ENCODE measurements around the gene OSBPL9. TPM values are rescaled to one million over a fixed set of nuclear protein-coding genes. Genes with fewer than 3 reads are reported as not detected.

Gene OSBPL9
- total RNA-seq, 2 donors from 2014 or later = 60.0 to 60.8 TPM

GRCh38 chr1:51745304-51745570, 128.3 kb downstream of the OSBPL9 start:
- peaks cover 0 to 17% of the 10 kb centered on the region in 2 donors for H3K4me1 ChIP-seq
- TF ChIP-seq, protein P1, sequence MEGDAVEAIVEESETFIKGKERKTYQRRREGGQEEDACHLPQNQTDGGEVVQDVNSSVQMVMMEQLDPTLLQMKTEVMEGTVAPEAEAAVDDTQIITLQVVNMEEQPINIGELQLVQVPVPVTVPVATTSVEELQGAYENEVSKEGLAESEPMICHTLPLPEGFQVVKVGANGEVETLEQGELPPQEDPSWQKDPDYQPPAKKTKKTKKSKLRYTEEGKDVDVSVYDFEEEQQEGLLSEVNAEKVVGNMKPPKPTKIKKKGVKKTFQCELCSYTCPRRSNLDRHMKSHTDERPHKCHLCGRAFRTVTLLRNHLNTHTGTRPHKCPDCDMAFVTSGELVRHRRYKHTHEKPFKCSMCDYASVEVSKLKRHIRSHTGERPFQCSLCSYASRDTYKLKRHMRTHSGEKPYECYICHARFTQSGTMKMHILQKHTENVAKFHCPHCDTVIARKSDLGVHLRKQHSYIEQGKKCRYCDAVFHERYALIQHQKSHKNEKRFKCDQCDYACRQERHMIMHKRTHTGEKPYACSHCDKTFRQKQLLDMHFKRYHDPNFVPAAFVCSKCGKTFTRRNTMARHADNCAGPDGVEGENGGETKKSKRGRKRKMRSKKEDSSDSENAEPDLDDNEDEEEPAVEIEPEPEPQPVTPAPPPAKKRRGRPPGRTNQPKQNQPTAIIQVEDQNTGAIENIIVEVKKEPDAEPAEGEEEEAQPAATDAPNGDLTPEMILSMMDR (IDR thresholded peaks at IDR 0.05) = no peak
- H3K36me3 ChIP-seq = no peaks in the 10 kb centered on the region
- H3K27ac ChIP-seq = no peak overlapping the region
- H3K4me3 ChIP-seq = no peak overlapping the region
- no peaks in the 10 kb centered on the region for H3K9me3 ChIP-seq
- no peak for DNase-seq (ENCODE audit: low spot score)
- no peaks in the 10 kb centered on the region for H3K27me3 ChIP-seq

DNA sequence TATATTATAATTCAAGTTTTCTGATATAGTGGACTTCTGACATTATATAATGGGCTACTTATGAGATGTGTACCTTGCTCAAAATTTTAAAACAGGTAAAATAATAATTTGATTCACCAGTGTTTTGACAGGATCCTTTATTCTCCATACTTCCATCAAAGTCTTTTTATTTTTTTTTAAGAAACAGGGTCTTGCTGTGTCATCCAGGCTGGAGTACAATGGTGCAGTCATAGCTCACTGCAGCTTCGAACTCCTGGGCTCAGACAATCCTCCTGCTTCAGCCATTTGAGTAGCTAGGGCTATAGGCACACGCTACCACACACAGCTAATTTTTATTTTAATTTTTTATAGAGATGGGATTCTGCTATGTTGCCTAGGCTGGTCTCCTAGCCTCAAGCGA, 132.3 kb downstream of the OSBPL9 start:
- peaks cover 20% of the 10 kb centered on the region for H3K36me3 ChIP-seq
- H3K4me1 ChIP-seq = peaks cover 0 to 14% of the 10 kb centered on the region in 2 donors
- no peaks in the 10 kb centered on the region for H3K9me3 ChIP-seq
- TF ChIP-seq, protein P1 (IDR thresholded peaks at IDR 0.05) = no peak
- H3K4me3 ChIP-seq = no peak overlapping the region
- DNase-seq (ENCODE audit: low spot score) = no peak
- H3K27ac ChIP-seq = no peak overlapping the region
- no peaks in the 10 kb centered on the region for H3K27me3 ChIP-seq

DNA sequence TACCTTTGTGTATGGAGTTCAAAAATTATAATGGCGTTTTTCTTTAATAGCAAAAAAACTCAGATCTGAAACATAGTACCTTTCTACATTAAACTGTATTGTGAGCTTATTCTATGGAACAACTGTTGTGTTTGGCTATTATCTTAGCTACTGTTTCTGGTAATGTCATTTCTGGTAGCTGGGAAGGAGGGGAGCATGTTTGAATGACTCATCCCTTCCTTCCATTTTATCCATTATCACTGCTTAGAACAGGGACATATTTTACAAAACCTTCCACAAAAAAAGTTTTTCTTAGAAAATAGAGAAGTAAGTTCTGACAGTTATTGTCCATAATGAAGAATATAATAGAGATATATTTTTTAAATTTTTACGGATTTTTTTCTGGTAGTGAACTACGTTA, 133.3 kb downstream of the OSBPL9 start:
- no peak overlapping the region for H3K27ac ChIP-seq
- no peaks in the 10 kb centered on the region for H3K9me3 ChIP-seq
- H3K4me1 ChIP-seq = peaks cover 0 to 4% of the 10 kb centered on the region in 2 donors
- peaks cover 20% of the 10 kb centered on the region for H3K36me3 ChIP-seq
- DNase-seq (ENCODE audit: low spot score) = no peak
- H3K4me3 ChIP-seq = no peak overlapping the region
- TF ChIP-seq, protein P1 (IDR thresholded peaks at IDR 0.05) = no peak
- no peaks in the 10 kb centered on the region for H3K27me3 ChIP-seq

- no peak overlapping the region for H3K27ac ChIP-seq
- H3K4me3 ChIP-seq = no peak overlapping the region
- peaks cover 0 to 3% of the 10 kb centered on the region in 2 donors for H3K4me1 ChIP-seq
- no peaks in the 10 kb centered on the region for H3K9me3 ChIP-seq
- TF ChIP-seq, protein P1 (IDR thresholded peaks at IDR 0.05) = no peak
- H3K36me3 ChIP-seq = peaks cover 20% of the 10 kb centered on the region
- no peaks in the 10 kb centered on the region for H3K27me3 ChIP-seq
- DNase-seq (ENCODE audit: low spot score) = no peak
Measured at GRCh38 chr1:51750729-51751128, 133.8 kb downstream of the OSBPL9 start.

DNA sequence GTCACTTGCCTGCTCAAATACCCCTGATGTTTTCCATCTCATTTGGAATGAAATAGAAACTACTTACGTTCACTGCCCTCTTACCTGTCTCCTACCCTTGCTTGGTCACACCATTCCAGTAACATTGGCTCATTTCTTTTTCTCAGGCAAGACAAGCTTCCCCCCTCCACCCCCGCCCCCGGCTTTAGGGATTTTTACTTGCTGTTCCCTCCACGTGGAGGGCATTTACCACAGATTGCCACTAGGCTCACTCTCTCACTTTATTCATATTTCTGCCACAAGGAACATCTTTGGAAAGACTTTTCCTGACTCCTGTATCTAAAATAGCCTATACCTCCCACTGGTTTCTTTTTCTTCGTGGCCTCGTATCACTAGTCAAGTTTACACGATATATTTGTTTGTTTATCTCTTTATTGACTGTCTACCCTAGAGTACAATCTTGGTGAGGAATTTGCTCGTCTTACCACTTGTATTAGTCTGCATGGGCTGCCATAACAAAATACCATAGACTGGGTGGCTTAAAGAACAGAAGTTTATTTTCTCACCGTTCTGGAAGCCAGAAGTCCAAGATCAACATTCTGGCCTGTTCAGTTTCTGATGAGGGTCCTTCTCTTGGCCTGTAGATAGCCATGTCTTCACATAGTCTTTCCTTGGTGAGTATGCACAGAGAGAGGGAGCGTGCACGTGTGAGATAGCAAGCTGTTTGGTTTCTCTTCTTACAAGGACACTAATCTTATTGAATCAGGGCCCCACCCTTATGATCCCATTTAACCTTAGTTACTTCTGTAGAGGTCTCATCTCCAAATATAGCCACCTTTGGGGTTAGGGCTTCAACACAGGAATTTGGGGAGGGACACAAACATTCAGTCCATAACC, 135.4 kb downstream of the OSBPL9 start:
- no peak overlapping the region for H3K27ac ChIP-seq
- H3K4me3 ChIP-seq = no peak overlapping the region
- no peak for DNase-seq (ENCODE audit: low spot score)
- H3K4me1 ChIP-seq = peaks cover 0 to 3% of the 10 kb centered on the region in 2 donors
- no peaks in the 10 kb centered on the region for H3K9me3 ChIP-seq
- H3K27me3 ChIP-seq = no peaks in the 10 kb centered on the region
- TF ChIP-seq, protein P1 (IDR thresholded peaks at IDR 0.05) = no peak
- H3K36me3 ChIP-seq = peaks cover 25% of the 10 kb centered on the region

DNA sequence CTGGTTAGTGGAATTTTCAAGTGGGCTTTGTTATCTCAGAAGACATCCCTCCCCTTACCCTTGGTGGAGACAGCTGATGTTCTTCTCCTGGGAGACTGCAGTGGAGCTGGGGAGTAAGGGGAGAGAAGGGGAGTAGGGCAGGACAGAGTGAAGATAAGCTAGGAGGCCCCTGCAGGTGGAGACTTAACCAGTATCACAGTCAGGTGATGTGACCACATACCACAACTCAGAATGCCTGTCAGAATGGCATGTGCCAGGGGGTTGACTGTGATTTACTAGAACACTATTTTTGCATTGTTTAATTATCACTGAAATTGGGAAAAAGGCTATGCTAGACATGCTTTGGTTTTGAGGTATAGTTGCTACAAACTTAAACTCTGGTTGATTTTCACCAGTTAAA, 137.1 kb downstream of the OSBPL9 start:
- Histone ChIP-seq H3K27me3 (no peaks in the 10 kb centered on the region), H3K9me3 (no peaks in the 10 kb centered on the region), H3K4me3 (no peak overlapping the region), H3K4me1 (peaks cover 0 to 10% of the 10 kb centered on the region in 2 donors), H3K36me3 (peaks cover 25% of the 10 kb centered on the region), H3K27ac (no peak overlapping the region)
- DNase-seq (ENCODE audit: low spot score) = no peak
- TF ChIP-seq, protein P1 (IDR thresholded peaks at IDR 0.05) = no peak
